ENCODE measurements around the gene CD74. TPM values are rescaled to one million over a fixed set of nuclear protein-coding genes. Genes with fewer than 3 reads are reported as not detected.

The CD74 gene
- total and polyA plus RNA-seq, 2 of the 4 experiments (the other 2 are of a cell fraction), result 0.18 to 1.1 TPM

DNA sequence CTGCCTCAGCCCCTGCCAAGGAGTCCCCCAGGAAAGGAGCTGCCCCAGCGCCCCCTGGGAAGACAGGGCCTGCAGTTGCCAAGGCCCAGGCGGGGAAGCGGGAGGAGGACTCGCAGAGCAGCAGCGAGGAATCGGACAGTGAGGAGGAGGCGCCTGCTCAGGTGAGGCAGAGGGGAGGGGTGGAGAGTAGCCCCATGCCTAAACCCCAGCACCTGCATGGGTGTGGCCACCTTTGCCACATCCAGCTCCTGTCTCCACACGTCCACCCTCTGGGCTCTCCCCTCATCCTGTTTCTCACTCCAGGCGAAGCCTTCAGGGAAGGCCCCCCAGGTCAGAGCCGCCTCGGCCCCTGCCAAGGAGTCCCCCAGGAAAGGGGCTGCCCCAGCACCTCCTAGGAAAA lies 38.1 kb downstream of the CD74 start (continued):
- TF ChIP-seq, protein P1, sequence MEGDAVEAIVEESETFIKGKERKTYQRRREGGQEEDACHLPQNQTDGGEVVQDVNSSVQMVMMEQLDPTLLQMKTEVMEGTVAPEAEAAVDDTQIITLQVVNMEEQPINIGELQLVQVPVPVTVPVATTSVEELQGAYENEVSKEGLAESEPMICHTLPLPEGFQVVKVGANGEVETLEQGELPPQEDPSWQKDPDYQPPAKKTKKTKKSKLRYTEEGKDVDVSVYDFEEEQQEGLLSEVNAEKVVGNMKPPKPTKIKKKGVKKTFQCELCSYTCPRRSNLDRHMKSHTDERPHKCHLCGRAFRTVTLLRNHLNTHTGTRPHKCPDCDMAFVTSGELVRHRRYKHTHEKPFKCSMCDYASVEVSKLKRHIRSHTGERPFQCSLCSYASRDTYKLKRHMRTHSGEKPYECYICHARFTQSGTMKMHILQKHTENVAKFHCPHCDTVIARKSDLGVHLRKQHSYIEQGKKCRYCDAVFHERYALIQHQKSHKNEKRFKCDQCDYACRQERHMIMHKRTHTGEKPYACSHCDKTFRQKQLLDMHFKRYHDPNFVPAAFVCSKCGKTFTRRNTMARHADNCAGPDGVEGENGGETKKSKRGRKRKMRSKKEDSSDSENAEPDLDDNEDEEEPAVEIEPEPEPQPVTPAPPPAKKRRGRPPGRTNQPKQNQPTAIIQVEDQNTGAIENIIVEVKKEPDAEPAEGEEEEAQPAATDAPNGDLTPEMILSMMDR (conservative IDR thresholded peaks at IDR 0.05; ENCODE audit: low read depth, low read length), result no peak
- TF ChIP-seq RCOR1 (IDR thresholded peaks at IDR 0.05; ENCODE audit: insufficient replicate concordance, low read length), result no peak
- TF ChIP-seq BHLHE40 (IDR thresholded peaks at IDR 0.05; ENCODE audit: low read depth, low read length), result no peak
- no peak for TF ChIP-seq CHD1 (IDR thresholded peaks at IDR 0.05; ENCODE audit: low read depth, low read length)
- no peak for TF ChIP-seq RAD21 (IDR thresholded peaks at IDR 0.05; ENCODE audit: low read length)

DNA sequence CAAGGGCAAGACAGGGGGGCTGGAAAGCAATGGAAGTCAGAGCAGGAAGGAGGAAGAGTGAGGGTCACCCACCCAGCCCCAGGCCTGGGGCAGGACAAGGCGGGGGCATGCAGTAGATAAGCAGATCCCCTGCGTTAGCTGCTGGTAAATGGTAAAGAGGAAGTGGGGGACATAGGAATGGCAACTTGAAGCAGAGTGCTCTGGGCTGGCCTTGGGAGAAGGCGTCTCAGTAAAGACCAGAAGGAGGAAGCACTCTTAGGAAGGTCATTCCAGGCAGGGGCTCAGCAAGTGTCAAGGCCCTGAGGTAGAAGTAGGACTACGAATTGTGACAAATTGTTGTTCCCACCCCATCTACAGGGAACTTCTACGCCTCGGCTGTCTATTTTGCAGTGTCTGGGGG lies 40.1 kb downstream of the CD74 start:
- dilution Hi-C loops (cut with HindIII; ENCODE audit: low sequenced_read_pairs, unreplicated experiment) (no loop called here), in situ Hi-C loops (cut with MboI; ENCODE audit: low sequenced_read_pairs) (no loop called here), intact Hi-C loops (cut with micrococcal nuclease) (no loop called here)
- Histone ChIP-seq H4K20me1 (ENCODE audit: insufficient read depth, low read length) (0 out of 2 replicates have a peak, but pooled peaks cover 3% of the 10 kb centered on the region), H4K8ac (ENCODE audit: low read depth in 2 of 2, low read length in 2 of 2) (no peak overlapping the region), H3K4me3 (ENCODE audit: insufficient read depth, low read depth, low read length) (no peak overlapping the region), H2BK20ac (ENCODE audit: low read depth, low read length) (no peak overlapping the region), H4K91ac (ENCODE audit: insufficient read depth, low read depth, low read length) (no peak overlapping the region), H3K27me3 (ENCODE audit: control insufficient read depth, insufficient read depth, low read length) (no peaks in the 10 kb centered on the region), H2AFZ (replicated peaks; ENCODE audit: low read length, poor library complexity) (no peak overlapping the region), H2AK9ac (replicated peaks; ENCODE audit: low read depth, low read length, poor library complexity) (no peak overlapping the region), H3K36me3 (ENCODE audit: control insufficient read depth, insufficient read depth, low read length) (peaks cover 89% of the 10 kb centered on the region), H3K14ac (replicated peaks; ENCODE audit: low read depth, low read length) (no peak overlapping the region), H3K4ac (ENCODE audit: low read depth, low read length) (no peak overlapping the region), H3K27ac (ENCODE audit: insufficient read depth, low read length) (no peak overlapping the region), H3K4me1 (ENCODE audit: control insufficient read depth, insufficient read depth, low read length) (peaks cover 12% of the 10 kb centered on the region), H4K5ac (ENCODE audit: low read depth, low read length) (no peak overlapping the region), H2AK5ac (ENCODE audit: low read depth, low read length) (no peak overlapping the region), H3K9me3 (ENCODE audit: control insufficient read depth, insufficient read depth, low read length) (no peaks in the 10 kb centered on the region), H3K23ac (ENCODE audit: low read depth, low read length) (no peak overlapping the region), H3K79me1 (ENCODE audit: low read depth in 1 of 2, low read length in 2 of 2) (peaks cover 0 to 17% of the 10 kb centered on the region in 2 experiments; a peak in 3 of 4 replicates), H3K56ac (ENCODE audit: extremely low read depth, insufficient read depth, low read length) (no peak overlapping the region), H3K4me2 (ENCODE audit: low read depth, low read length) (no peak overlapping the region), H3K18ac (ENCODE audit: low read depth, low read length) (no peak overlapping the region), H3K9me1 (ENCODE audit: insufficient read depth, low read length) (peaks cover 9% of the 10 kb centered on the region), H2BK120ac (ENCODE audit: low read depth, low read length) (no peak overlapping the region), H2BK15ac (ENCODE audit: low read depth, low read length) (no peak overlapping the region), H3K9ac (ENCODE audit: low read depth, low read length) (no peak overlapping the region), H2BK5ac (ENCODE audit: low read depth, low read length, poor library complexity, severe bottlenecking) (no peak overlapping the region)
- BruUV-seq (replicated peaks), result no TSS peak
- 100% methylated on average over 1 of the region's 6 CpGs; no CpG with 5 or more reads in 1 of the 2 experiments for WGBS, 2 experiments (ENCODE audit: extremely low coverage in 2 of 2, insufficient read length in 1 of 2)
- ChIA-PET CTCF (no interaction called here), POLR2A (ENCODE audit: unreplicated experiment) (no interaction called here)
- no peak for DNase-seq
- ATAC-seq (ENCODE audit: low read depth), result no peak
- TF ChIP-seq RCOR1 (IDR thresholded peaks at IDR 0.05; ENCODE audit: insufficient replicate concordance, low read length) (no peak), RFX5 (IDR thresholded peaks at IDR 0.05; ENCODE audit: low read depth, low read length) (no peak), SMC3 (IDR thresholded peaks at IDR 0.05; ENCODE audit: low read depth, low read length) (no peak), BHLHE40 (IDR thresholded peaks at IDR 0.05; ENCODE audit: low read depth, low read length) (no peak), RAD21 (IDR thresholded peaks at IDR 0.05; ENCODE audit: low read length) (no peak), FOS (IDR thresholded peaks at IDR 0.05; ENCODE audit: low read depth, low read length) (no peak)
- TF ChIP-seq, protein P2, sequence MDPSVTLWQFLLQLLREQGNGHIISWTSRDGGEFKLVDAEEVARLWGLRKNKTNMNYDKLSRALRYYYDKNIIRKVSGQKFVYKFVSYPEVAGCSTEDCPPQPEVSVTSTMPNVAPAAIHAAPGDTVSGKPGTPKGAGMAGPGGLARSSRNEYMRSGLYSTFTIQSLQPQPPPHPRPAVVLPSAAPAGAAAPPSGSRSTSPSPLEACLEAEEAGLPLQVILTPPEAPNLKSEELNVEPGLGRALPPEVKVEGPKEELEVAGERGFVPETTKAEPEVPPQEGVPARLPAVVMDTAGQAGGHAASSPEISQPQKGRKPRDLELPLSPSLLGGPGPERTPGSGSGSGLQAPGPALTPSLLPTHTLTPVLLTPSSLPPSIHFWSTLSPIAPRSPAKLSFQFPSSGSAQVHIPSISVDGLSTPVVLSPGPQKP (IDR thresholded peaks at IDR 0.05; ENCODE audit: borderline replicate concordance, low read depth, low read length), result no peak
- TF ChIP-seq, protein P3, sequence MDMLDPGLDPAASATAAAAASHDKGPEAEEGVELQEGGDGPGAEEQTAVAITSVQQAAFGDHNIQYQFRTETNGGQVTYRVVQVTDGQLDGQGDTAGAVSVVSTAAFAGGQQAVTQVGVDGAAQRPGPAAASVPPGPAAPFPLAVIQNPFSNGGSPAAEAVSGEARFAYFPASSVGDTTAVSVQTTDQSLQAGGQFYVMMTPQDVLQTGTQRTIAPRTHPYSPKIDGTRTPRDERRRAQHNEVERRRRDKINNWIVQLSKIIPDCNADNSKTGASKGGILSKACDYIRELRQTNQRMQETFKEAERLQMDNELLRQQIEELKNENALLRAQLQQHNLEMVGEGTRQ (IDR thresholded peaks at IDR 0.05; ENCODE audit: low read depth, low read length), result no peak
- TF ChIP-seq, protein P1 (conservative IDR thresholded peaks at IDR 0.05; ENCODE audit: low read depth, low read length), result no peak
